Measurements from ENCODE around the gene SND1. TPM values are rescaled to one million over a fixed set of nuclear protein-coding genes. Genes with fewer than 3 reads are reported as not detected.

Gene SND1
- total and polyA plus RNA-seq, 2 of the 4 experiments (the other 2 are of a cell fraction), result 154 to 294 TPM

GRCh38 chr7:127758845-127759244 is 106.9 kb downstream of the SND1 start:
- no peak overlapping the region for H4K91ac ChIP-seq (ENCODE audit: insufficient read depth, low read depth, low read length)
- no peak overlapping the region for H2BK120ac ChIP-seq (ENCODE audit: low read depth, low read length)
- H3K18ac ChIP-seq (ENCODE audit: low read depth, low read length), result no peak overlapping the region
- no peak overlapping the region for H2AK9ac ChIP-seq (replicated peaks; ENCODE audit: low read depth, low read length, poor library complexity)
- WGBS, 2 experiments (ENCODE audit: extremely low coverage in 2 of 2, insufficient read length in 1 of 2), result 96% methylated on average over 3 of the region's 6 CpGs; no CpG with 5 or more reads in 1 of the 2 experiments
- H2AK5ac ChIP-seq (ENCODE audit: low read depth, low read length), result no peak overlapping the region
- H3K4me1 ChIP-seq (ENCODE audit: control insufficient read depth, insufficient read depth, low read length), result no peaks in the 10 kb centered on the region
- H3K56ac ChIP-seq (ENCODE audit: extremely low read depth, insufficient read depth, low read length), result no peak overlapping the region
- DNase-seq (no peak), ATAC-seq (ENCODE audit: low read depth) (no peak)
- H3K9me1 ChIP-seq (ENCODE audit: insufficient read depth, low read length), result peaks cover 11% of the 10 kb centered on the region
- H3K4me3 ChIP-seq (ENCODE audit: insufficient read depth, low read depth, low read length), result no peak overlapping the region
- no TSS peak for BruUV-seq (replicated peaks)
- H3K4ac ChIP-seq (ENCODE audit: low read depth, low read length), result no peak overlapping the region
- H3K79me1 ChIP-seq (ENCODE audit: low read depth in 1 of 2, low read length in 2 of 2), result peaks cover 59 to 77% of the 10 kb centered on the region in 2 experiments
- no peak overlapping the region for H4K8ac ChIP-seq (ENCODE audit: low read depth in 2 of 2, low read length in 2 of 2)
- in situ Hi-C loops (cut with MboI; ENCODE audit: low sequenced_read_pairs), result no loop called here
- H3K36me3 ChIP-seq (ENCODE audit: control insufficient read depth, insufficient read depth, low read length), result no peaks in the 10 kb centered on the region
- no peak overlapping the region for H3K9ac ChIP-seq (ENCODE audit: low read depth, low read length)
- no peak overlapping the region for H3K4me2 ChIP-seq (ENCODE audit: low read depth, low read length)
- no peak for TF ChIP-seq RCOR1 (IDR thresholded peaks at IDR 0.05; ENCODE audit: insufficient replicate concordance, low read length)
- TF ChIP-seq, protein P1, sequence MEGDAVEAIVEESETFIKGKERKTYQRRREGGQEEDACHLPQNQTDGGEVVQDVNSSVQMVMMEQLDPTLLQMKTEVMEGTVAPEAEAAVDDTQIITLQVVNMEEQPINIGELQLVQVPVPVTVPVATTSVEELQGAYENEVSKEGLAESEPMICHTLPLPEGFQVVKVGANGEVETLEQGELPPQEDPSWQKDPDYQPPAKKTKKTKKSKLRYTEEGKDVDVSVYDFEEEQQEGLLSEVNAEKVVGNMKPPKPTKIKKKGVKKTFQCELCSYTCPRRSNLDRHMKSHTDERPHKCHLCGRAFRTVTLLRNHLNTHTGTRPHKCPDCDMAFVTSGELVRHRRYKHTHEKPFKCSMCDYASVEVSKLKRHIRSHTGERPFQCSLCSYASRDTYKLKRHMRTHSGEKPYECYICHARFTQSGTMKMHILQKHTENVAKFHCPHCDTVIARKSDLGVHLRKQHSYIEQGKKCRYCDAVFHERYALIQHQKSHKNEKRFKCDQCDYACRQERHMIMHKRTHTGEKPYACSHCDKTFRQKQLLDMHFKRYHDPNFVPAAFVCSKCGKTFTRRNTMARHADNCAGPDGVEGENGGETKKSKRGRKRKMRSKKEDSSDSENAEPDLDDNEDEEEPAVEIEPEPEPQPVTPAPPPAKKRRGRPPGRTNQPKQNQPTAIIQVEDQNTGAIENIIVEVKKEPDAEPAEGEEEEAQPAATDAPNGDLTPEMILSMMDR (conservative IDR thresholded peaks at IDR 0.05; ENCODE audit: low read depth, low read length), result no peak
- no peak for TF ChIP-seq RAD21 (IDR thresholded peaks at IDR 0.05; ENCODE audit: low read length)
- TF ChIP-seq CHD1 (IDR thresholded peaks at IDR 0.05; ENCODE audit: low read depth, low read length), result no peak
- TF ChIP-seq ELK1 (IDR thresholded peaks at IDR 0.05; ENCODE audit: borderline replicate concordance, low read depth, low read length), result no peak
- no peak for TF ChIP-seq SMC3 (IDR thresholded peaks at IDR 0.05; ENCODE audit: low read depth, low read length)
- no peak for TF ChIP-seq FOS (IDR thresholded peaks at IDR 0.05; ENCODE audit: low read depth, low read length)
- TF ChIP-seq POLR2A (IDR thresholded peaks at IDR 0.05; ENCODE audit: low read depth, low read length), result no peak
- TF ChIP-seq NFE2L2 (IDR thresholded peaks at IDR 0.05; ENCODE audit: low read depth, low read length), result no peak
- TF ChIP-seq, protein P2, sequence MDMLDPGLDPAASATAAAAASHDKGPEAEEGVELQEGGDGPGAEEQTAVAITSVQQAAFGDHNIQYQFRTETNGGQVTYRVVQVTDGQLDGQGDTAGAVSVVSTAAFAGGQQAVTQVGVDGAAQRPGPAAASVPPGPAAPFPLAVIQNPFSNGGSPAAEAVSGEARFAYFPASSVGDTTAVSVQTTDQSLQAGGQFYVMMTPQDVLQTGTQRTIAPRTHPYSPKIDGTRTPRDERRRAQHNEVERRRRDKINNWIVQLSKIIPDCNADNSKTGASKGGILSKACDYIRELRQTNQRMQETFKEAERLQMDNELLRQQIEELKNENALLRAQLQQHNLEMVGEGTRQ (IDR thresholded peaks at IDR 0.05; ENCODE audit: low read depth, low read length), result no peak
- TF ChIP-seq BHLHE40 (IDR thresholded peaks at IDR 0.05; ENCODE audit: low read depth, low read length), result no peak
- TF ChIP-seq RFX5 (IDR thresholded peaks at IDR 0.05; ENCODE audit: low read depth, low read length), result no peak
- intact Hi-C loops (cut with micrococcal nuclease), result no loop called here
- ChIA-PET CTCF (no interaction called here), POLR2A (ENCODE audit: unreplicated experiment) (no interaction called here)
- peaks cover 59% of the 10 kb centered on the region for H4K20me1 ChIP-seq (ENCODE audit: insufficient read depth, low read length)
- no peak overlapping the region for H2BK20ac ChIP-seq (ENCODE audit: low read depth, low read length)
- H2BK15ac ChIP-seq (ENCODE audit: low read depth, low read length), result no peak overlapping the region
- dilution Hi-C loops (cut with HindIII; ENCODE audit: low sequenced_read_pairs, unreplicated experiment), result no loop called here
- no peaks in the 10 kb centered on the region for H3K9me3 ChIP-seq (ENCODE audit: control insufficient read depth, insufficient read depth, low read length)
- H2AFZ ChIP-seq (replicated peaks; ENCODE audit: low read length, poor library complexity), result no peak overlapping the region
- H3K27me3 ChIP-seq (ENCODE audit: control insufficient read depth, insufficient read depth, low read length), result no peaks in the 10 kb centered on the region
- no peak overlapping the region for H3K23ac ChIP-seq (ENCODE audit: low read depth, low read length)
- no peak overlapping the region for H2BK5ac ChIP-seq (ENCODE audit: low read depth, low read length, poor library complexity, severe bottlenecking)
- H4K5ac ChIP-seq (ENCODE audit: low read depth, low read length), result no peak overlapping the region
- H3K14ac ChIP-seq (replicated peaks; ENCODE audit: low read depth, low read length), result no peak overlapping the region
- H3K27ac ChIP-seq (ENCODE audit: insufficient read depth, low read length), result no peak overlapping the region
